HG03439 (cell line): ENCODE measurements around the gene ATXN2.

Experiments
- ATAC-seq: cut with Tn5 transposase; IDR thresholded peaks from one replicate; pipeline ENCODE4 v1.9.1; 2021; ENCODE audit warnings: mild to moderate bottlenecking, moderate library complexity; ENCODE audit not compliant: unreplicated experiment

The ATXN2 gene

GRCh38 chr12:111441107-111441928, 157.8 kb downstream of the ATXN2 start:
- ATAC-seq: no peak

GRCh38 chr12:111440631-111441030, 158.5 kb downstream of the ATXN2 start:
- ATAC-seq: no peak

- ATAC-seq: no peak
These were observed 159.0 kb downstream of the ATXN2 start for GRCh38 chr12:111440152-111440551.

- no peak for ATAC-seq
These were observed 159.4 kb downstream of the ATXN2 start for GRCh38 chr12:111439657-111440151.

- no peak for ATAC-seq
These were observed 160.6 kb downstream of the ATXN2 start for GRCh38 chr12:111438481-111438880.

GRCh38 chr12:111437816-111438454, 161.2 kb downstream of the ATXN2 start:
- no peak for ATAC-seq

GRCh38 chr12:111436811-111437210, 162.3 kb downstream of the ATXN2 start:
- no peak for ATAC-seq

GRCh38 chr12:111436266-111436665, 162.8 kb downstream of the ATXN2 start:
- no peak for ATAC-seq

GRCh38 chr12:111435661-111436201, 163.4 kb downstream of the ATXN2 start:
- no peak for ATAC-seq

GRCh38 chr12:111434680-111435338, 164.3 kb downstream of the ATXN2 start:
- ATAC-seq: peak; percentile 73

GRCh38 chr12:111434049-111434448, 165.1 kb downstream of the ATXN2 start:
- no peak for ATAC-seq

GRCh38 chr12:111431772-111432171, 167.3 kb downstream of the ATXN2 start:
- no peak for ATAC-seq

GRCh38 chr12:111430433-111431353, 168.4 kb downstream of the ATXN2 start:
- ATAC-seq: no peak

GRCh38 chr12:111429828-111430432, 169.2 kb downstream of the ATXN2 start:
- ATAC-seq: no peak

- no peak for ATAC-seq
These were observed 170.4 kb downstream of the ATXN2 start for GRCh38 chr12:111428728-111429175.

GRCh38 chr12:111428081-111428727, 170.9 kb downstream of the ATXN2 start:
- ATAC-seq: no peak

GRCh38 chr12:111427417-111428074, 171.6 kb downstream of the ATXN2 start:
- no peak for ATAC-seq

GRCh38 chr12:111426344-111427185, 172.6 kb downstream of the ATXN2 start:
- no peak for ATAC-seq
